Measurements from ENCODE around the gene HELZ. TPM values are rescaled to one million over a fixed set of nuclear protein-coding genes. Genes with fewer than 3 reads are reported as not detected.
A peak's percentile ranks its signal among the peaks of the same experiment; 100 is the strongest.

Gene HELZ
- total RNA-seq, 1 experiment from 2014 or later, result 49.8 TPM

DNA sequence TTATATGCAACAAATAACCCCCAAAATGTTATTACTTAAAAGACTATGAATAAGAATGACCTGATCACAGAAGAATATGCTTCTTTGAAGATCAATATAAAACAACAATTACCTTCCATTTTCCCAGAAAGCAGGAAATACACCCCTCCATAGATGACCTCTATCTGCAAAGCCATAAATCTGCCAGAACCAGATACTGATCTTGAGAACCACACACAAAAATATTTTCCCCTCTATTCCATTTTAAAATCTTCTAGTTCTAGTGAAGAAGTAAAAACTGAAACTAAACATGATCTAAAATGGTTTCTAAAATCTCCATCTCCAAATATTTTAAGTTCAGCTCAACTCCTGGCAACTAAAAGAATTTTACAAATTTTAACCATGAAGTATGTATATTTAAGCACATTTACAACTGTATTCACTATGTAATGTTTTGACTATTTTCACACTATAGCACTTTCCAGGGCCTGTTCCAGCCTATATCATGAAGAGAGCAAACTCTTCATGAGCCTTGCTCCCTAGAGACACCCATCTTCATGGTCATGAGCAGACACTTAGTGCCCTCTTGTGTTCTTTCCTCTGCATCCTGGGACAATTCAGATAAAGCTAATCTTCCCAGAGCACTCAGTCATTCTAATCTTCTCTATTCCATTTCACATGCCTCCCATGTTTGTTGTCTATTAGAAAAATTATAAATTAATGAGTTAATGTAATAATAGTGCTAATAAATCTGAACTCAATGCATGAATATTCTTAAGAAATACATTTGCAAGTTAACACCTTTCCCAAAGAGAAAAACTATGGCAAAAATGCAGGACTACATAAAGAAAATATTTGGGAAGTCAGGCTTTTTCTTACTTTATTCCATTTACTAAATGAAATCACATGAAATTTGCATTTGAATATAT, 87.0 kb downstream of the HELZ start:
- Histone ChIP-seq H2BK5ac (ENCODE audit: insufficient read length, low read length) (no peak overlapping the region), H3K14ac (ENCODE audit: insufficient read depth, low read length) (no peak overlapping the region), H3K27ac (ENCODE audit: insufficient read length, low read depth, low read length) (no peak overlapping the region), H2BK15ac (ENCODE audit: low read depth, low read length) (no peak overlapping the region), H4K8ac (replicated peaks; ENCODE audit: insufficient read length, low read depth, low read length) (no peak overlapping the region), H2AK5ac (ENCODE audit: insufficient read length, low read length) (no peak overlapping the region), H2BK12ac (ENCODE audit: insufficient read length, low read depth, low read length) (no peak overlapping the region), H4K20me1 (ENCODE audit: control insufficient read depth, insufficient read depth, insufficient read length) (no peaks in the 10 kb centered on the region), H3K56ac (ENCODE audit: insufficient read length, low read depth, low read length) (no peak overlapping the region), H3K4me1 (ENCODE audit: insufficient read depth, low read length) (no peaks in the 10 kb centered on the region), H3K4ac (ENCODE audit: low read depth, low read length) (no peak overlapping the region), H3K23me2 (ENCODE audit: insufficient read length, low read depth, low read length, poor library complexity, severe bottlenecking) (no peaks in the 10 kb centered on the region), H3K79me1 (ENCODE audit: insufficient read depth, low read depth, low read length, poor library complexity, severe bottlenecking) (no peaks in the 10 kb centered on the region), H4K91ac (ENCODE audit: insufficient read length, low read depth, low read length) (no peak overlapping the region), H3K4me2 (ENCODE audit: insufficient read depth, insufficient read length, low read length) (no peak overlapping the region), H3K9ac (ENCODE audit: extremely low read depth, insufficient read length, low read length) (no peak overlapping the region), H3K79me2 (ENCODE audit: insufficient read depth, low read length) (no peaks in the 10 kb centered on the region), H2BK20ac (ENCODE audit: low read depth, low read length, poor library complexity, severe bottlenecking) (no peak overlapping the region), H2AFZ (ENCODE audit: low read length) (no peak overlapping the region), H4K5ac (ENCODE audit: insufficient read length, low read depth, low read length) (no peak overlapping the region), H3K18ac (ENCODE audit: insufficient read length, low read depth, low read length) (no peak overlapping the region), H3K23ac (ENCODE audit: insufficient read length, low read depth, low read length) (no peak overlapping the region), H3K9me3 (ENCODE audit: control insufficient read depth, low read depth, low read length) (no peaks in the 10 kb centered on the region), H3K27me3 (ENCODE audit: insufficient read depth, low read length) (no peaks in the 10 kb centered on the region), H3T11ph (ENCODE audit: low read length) (no peak overlapping the region), H2BK120ac (ENCODE audit: low read depth, low read length, poor library complexity, severe bottlenecking) (no peak overlapping the region)
- H3K4me1 Mint-ChIP-seq, result peaks cover 4 to 8% of the 10 kb centered on the region in 2 experiments
- H3K36me3 Mint-ChIP-seq (ENCODE audit: insufficient read depth in 1 of 3, low read depth in 3 of 3), result peaks cover 4 to 26% (median 22%) of the 10 kb centered on the region in 3 experiments; a peak in 5 of 7 replicates
- no peak overlapping the region for H3K27ac Mint-ChIP-seq
- H3K27me3 Mint-ChIP-seq (ENCODE audit: low read depth), result no peaks in the 10 kb centered on the region
- no peak for DNase-seq
- no peak overlapping the region for H3K4me3 Mint-ChIP-seq
- no peaks in the 10 kb centered on the region for H3K9me3 Mint-ChIP-seq
- TF ChIP-seq, protein P1, sequence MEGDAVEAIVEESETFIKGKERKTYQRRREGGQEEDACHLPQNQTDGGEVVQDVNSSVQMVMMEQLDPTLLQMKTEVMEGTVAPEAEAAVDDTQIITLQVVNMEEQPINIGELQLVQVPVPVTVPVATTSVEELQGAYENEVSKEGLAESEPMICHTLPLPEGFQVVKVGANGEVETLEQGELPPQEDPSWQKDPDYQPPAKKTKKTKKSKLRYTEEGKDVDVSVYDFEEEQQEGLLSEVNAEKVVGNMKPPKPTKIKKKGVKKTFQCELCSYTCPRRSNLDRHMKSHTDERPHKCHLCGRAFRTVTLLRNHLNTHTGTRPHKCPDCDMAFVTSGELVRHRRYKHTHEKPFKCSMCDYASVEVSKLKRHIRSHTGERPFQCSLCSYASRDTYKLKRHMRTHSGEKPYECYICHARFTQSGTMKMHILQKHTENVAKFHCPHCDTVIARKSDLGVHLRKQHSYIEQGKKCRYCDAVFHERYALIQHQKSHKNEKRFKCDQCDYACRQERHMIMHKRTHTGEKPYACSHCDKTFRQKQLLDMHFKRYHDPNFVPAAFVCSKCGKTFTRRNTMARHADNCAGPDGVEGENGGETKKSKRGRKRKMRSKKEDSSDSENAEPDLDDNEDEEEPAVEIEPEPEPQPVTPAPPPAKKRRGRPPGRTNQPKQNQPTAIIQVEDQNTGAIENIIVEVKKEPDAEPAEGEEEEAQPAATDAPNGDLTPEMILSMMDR (conservative IDR thresholded peaks at IDR 0.05), result peak; percentile 53

Data from H9 (cell line).